Right lobe of liver (tissue), 4 donors: Measurements from ENCODE around the gene RAB3IL1.

Experiments
- CTCF ChIP-seq, 4 donors: fragments of 200-600 bp in 3 of 4; fragments of 450-650 bp in 1 of 4; IDR thresholded peaks; one replicate each; pipeline versions ENCODE4 v1.5.1 to v1.8.0; 2016 to 2022; ENCODE audit warnings: antibody characterized with exemption in 4 of 4, mild to moderate bottlenecking in 2 of 4
- POLR2A ChIP-seq: fragments of 450-650 bp; IDR thresholded peaks from one replicate; pipeline ENCODE4 v1.6.1; 2017; ENCODE audit warnings: antibody characterized with exemption, mild to moderate bottlenecking
- donor health status: DM: no; HTN: no; CAD: no.
- donor health status: DM: no; HTN: no; CAD: no.
- donor health status: DM: no; HTN: yes; CAD: no.

GRCh38 chr11:61851113-61851899 is 66.1 kb downstream of the RAB3IL1 start:
- no peak for TF ChIP-seq CTCF (IDR thresholded peaks at IDR 0.05)
- no peak for TF ChIP-seq POLR2A
